Measurements from ENCODE around the gene ENKD1.

- TF ChIP-seq CTCF (IDR thresholded peaks at IDR 0.05), result no peak
- TF ChIP-seq POLR2AphosphoS5 (IDR thresholded peaks at IDR 0.05), result no peak
- TF ChIP-seq POLR2A (IDR thresholded peaks at IDR 0.05), result no peak
These were observed 10.1 kb downstream of the ENKD1 start for GRCh38 chr16:67656344-67657016.
